GM21447 (cell line): Measurements from ENCODE around the gene STON1.
"Not testable (repeated sequence)": the region's sequence is repeated elsewhere in the genome, so short reads cannot be mapped to it uniquely, and the experiment has no call there.

Source experiments
- ATAC-seq: cut with Tn5 transposase; IDR thresholded peaks from one replicate; pipeline ENCODE4 v1.9.1; 2021; ENCODE audit not compliant: unreplicated experiment

Gene STON1

GRCh38 chr2:48528431-48528830 lies 1.5 kb upstream of the STON1 start:
- no peak for ATAC-seq

- no peak for ATAC-seq
Measured at GRCh38 chr2:48529194-48529593, 760 bp upstream of the STON1 start.

- ATAC-seq: peak; percentile 13
Measured at GRCh38 chr2:48529676-48530032, 300 bp upstream of the STON1 start.

- no peak for ATAC-seq
Measured at GRCh38 chr2:48531141-48531648, 1.2 kb downstream of the STON1 start.

- ATAC-seq: no peak
Measured at GRCh38 chr2:48532174-48532573, 2.2 kb downstream of the STON1 start.

GRCh38 chr2:48532824-48533223 lies 2.9 kb downstream of the STON1 start:
- ATAC-seq: no peak

GRCh38 chr2:48534781-48535180 lies 4.8 kb downstream of the STON1 start:
- no peak for ATAC-seq

GRCh38 chr2:48540237-48540935 lies 10.4 kb downstream of the STON1 start:
- ATAC-seq: no peak

- ATAC-seq: no peak
Measured at GRCh38 chr2:48541666-48542389, 11.9 kb downstream of the STON1 start.

- ATAC-seq: no peak
Measured at GRCh38 chr2:48543895-48544294, 13.9 kb downstream of the STON1 start.

GRCh38 chr2:48545244-48545643 lies 15.3 kb downstream of the STON1 start:
- no peak for ATAC-seq

GRCh38 chr2:48548840-48549239 lies 18.9 kb downstream of the STON1 start:
- no peak for ATAC-seq

- ATAC-seq: no peak
Measured at GRCh38 chr2:48549972-48550371, 20.0 kb downstream of the STON1 start.

GRCh38 chr2:48551548-48551947 lies 21.6 kb downstream of the STON1 start:
- no peak for ATAC-seq

GRCh38 chr2:48555071-48555470 lies 25.1 kb downstream of the STON1 start:
- ATAC-seq: not testable (repeated sequence)

- ATAC-seq: no peak
Measured at GRCh38 chr2:48558456-48558855, 28.5 kb downstream of the STON1 start.

GRCh38 chr2:48560546-48561209 lies 30.7 kb downstream of the STON1 start:
- no peak for ATAC-seq

GRCh38 chr2:48562281-48562680 lies 32.3 kb downstream of the STON1 start:
- no peak for ATAC-seq

GRCh38 chr2:48566592-48567310 lies 36.8 kb downstream of the STON1 start:
- ATAC-seq: no peak

GRCh38 chr2:48567671-48568070 lies 37.7 kb downstream of the STON1 start:
- ATAC-seq: no peak

- no peak for ATAC-seq
Measured at GRCh38 chr2:48568547-48568946, 38.6 kb downstream of the STON1 start.
